AG09319 (cell line): Measurements from ENCODE around the gene THAP9.

Experiments
- DNase-seq: peaks from one replicate; pipeline ENCODE4 v3.0.0-alpha.2; 2010; ENCODE audit warnings: low read depth; ENCODE audit errors: extremely low read depth
- TF ChIP-seq, protein P1 (sequence below): IDR thresholded peaks from 2 replicates; pipeline ENCODE4 v1.5.1; 2011; ENCODE audit warnings: low read depth, mild to moderate bottlenecking, inconsistent platforms, low read length, moderate library complexity

The THAP9 gene

DNA sequence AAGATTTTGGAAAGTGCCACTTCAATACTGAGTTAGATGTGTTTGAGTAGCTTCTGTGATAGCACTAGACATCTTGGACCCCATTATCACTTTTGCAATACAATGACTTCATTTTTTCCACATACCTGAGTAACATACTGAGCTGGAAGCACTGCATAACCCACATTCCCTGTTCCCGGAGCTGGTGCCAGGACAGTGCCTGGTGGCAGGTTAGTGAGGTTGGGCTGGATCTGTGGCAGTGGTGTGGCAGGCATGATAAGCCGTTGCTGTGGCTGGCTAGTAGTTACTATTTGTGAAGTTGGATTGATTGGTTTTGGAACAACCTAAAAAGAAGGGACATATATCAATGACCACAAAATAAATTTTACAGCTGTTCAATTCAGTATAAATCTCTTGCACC lies 38.9 kb downstream of the THAP9 start:
- TF ChIP-seq, protein P1, sequence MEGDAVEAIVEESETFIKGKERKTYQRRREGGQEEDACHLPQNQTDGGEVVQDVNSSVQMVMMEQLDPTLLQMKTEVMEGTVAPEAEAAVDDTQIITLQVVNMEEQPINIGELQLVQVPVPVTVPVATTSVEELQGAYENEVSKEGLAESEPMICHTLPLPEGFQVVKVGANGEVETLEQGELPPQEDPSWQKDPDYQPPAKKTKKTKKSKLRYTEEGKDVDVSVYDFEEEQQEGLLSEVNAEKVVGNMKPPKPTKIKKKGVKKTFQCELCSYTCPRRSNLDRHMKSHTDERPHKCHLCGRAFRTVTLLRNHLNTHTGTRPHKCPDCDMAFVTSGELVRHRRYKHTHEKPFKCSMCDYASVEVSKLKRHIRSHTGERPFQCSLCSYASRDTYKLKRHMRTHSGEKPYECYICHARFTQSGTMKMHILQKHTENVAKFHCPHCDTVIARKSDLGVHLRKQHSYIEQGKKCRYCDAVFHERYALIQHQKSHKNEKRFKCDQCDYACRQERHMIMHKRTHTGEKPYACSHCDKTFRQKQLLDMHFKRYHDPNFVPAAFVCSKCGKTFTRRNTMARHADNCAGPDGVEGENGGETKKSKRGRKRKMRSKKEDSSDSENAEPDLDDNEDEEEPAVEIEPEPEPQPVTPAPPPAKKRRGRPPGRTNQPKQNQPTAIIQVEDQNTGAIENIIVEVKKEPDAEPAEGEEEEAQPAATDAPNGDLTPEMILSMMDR: no peak
- DNase-seq: no peak

DNA sequence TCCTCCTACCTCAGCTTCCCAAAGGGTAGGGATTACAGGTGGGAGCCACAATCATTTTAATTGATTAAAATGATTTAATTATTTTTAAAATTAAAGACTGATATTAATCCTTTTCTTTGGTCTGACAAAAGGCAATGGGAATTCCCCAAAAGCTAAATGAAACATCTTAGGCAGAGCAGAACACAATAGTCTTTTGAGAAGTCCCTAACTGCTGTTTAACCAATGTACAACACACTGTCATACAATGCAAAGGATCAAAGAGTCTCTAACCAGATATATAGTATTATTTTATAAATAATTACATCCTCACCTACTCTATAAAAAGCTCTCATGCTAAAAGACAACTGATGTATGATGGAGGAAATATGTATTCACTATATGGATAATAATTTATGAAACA lies 47.0 kb downstream of the THAP9 start:
- TF ChIP-seq, protein P1: no peak

DNA sequence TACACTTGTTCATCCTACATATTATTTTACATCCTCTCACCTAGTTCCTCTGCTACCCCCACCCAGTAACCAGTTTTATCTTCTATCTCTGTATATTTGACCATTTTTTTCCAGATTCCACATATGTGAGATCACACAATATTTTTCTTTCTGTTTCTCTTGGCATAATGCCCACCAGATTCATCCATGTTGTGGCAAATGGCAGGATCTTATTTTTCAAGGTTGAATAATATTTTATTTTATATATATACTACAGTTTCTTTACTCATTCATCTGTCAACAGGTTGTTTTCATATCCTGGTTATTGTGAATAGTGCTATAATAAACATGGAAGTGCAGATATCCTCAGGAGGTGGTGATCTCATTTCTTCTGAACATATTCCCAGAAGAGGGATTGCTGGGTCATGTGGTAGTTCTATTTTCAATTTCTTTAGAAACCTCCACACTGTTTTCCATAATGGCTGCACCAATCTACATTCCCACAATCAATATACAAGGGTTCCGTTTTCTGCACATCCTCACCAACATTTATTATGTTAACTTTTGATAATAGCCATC lies 48.2 kb downstream of the THAP9 start:
- no peak for DNase-seq
- TF ChIP-seq, protein P1: no peak

More for the DNA sequence above, 47.0 kb downstream of the THAP9 start:
- no peak for DNase-seq

DNA sequence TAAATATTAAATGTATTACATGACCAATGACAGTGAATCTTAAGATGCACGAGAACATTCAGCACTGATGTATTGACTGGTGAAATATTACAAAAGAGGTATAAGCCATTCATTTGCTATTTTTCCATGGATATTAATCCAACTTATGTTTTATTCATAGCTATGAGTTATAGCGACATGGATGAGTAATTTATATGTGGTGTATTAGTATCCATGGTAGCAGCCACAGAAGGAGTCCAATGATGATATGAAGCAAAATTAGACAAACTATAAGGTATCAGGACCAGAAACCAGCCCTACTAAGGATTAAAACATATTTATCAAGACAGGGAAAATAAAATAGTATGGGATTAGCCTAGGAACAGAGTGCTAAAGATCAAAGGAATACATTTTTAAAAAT lies 50.7 kb downstream of the THAP9 start:
- DNase-seq: no peak
- TF ChIP-seq, protein P1: no peak

DNA sequence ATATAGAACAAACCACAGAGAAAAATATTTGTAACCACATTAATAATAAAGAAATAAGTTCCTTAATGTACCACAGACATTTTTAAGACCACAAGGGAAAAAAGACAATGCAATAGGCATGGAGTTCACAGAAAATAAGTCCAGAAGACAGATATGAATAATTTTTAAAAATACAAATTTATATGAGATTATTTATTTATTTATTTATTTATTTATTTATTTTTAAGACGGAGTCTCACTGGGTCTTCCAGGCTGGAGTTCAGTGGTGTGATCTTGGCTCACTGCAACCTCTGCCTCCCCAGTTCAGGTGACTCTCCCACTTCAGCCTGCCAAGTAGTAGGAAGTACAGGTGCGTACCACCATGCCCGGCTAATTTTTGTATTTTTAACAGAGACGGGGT lies 53.7 kb downstream of the THAP9 start:
- TF ChIP-seq, protein P1: no peak
- no peak for DNase-seq

DNA sequence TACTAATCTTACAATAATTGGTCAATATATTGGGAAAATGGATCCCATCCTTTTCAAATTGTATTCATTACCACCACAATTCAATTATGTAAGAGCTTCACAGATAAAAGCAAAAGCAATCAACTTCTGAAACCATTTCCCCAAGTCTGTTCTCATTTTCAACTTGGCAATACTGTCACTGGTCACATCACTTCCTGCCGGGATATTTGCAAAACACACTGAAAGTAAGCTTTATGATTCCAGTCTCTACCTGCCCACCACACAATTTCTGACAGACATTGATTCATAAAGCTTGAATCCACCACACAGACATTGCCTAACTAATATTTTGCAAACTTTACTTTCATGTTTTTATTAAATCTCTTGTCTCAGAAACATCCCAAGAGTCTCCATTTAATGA lies 56.5 kb downstream of the THAP9 start:
- DNase-seq: no peak
- TF ChIP-seq, protein P1: no peak

DNA sequence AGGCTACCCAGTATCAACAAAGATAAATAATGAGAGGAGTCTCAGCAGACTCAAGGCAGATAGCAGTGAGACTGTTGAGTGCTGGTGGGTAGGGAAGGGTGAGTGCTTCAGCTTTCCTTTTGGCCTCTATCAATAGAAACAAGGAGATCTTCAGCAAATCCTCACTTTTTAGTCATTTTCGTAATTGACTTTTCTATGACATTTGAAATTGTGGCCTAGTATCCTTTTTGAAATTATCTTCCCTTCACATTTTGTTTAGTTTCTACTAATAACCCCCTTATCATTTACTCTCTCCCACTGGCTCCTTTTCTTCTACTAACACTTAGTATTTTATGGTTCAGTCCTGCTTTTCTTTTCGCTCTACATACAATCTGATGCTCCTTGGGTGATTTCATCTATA lies 65.2 kb downstream of the THAP9 start:
- TF ChIP-seq, protein P1: no peak
- no peak for DNase-seq
